CD14-positive monocyte (primary cell): ENCODE measurements around the gene LHX4. TPM values are rescaled to one million over a fixed set of nuclear protein-coding genes. Genes with fewer than 3 reads are reported as not detected.

ENCODE experiments used
- DNase-seq, 3 donors: peaks; one replicate each; pipeline ENCODE4 v3.0.0-alpha.2; 2011 to 2022
- H2AFZ ChIP-seq: 2 replicates; pipeline ENCODE4 v1.6.0; 2012; ENCODE audit warnings: mild to moderate bottlenecking, low read depth, low read length, inconsistent platforms; ENCODE audit not compliant: insufficient read depth, poor library complexity, severe bottlenecking
- H3K27ac ChIP-seq, 2 donors: 1 replicate in 1 of 2; 2 replicates in 1 of 2; pipeline ENCODE4 v1.5.1; 2012 to 2013; ENCODE audit warnings: low read length in 2 of 2, control low read depth in 1 of 2, inconsistent platforms in 1 of 2, low read depth in 1 of 2, mild to moderate bottlenecking in 1 of 2
- H3K27me3 ChIP-seq, 2 donors: one replicate each; pipeline versions ENCODE4 v1.6.0 to v1.6.1; 2011 to 2013; ENCODE audit warnings: low read length in 2 of 2; ENCODE audit not compliant: control insufficient read depth in 2 of 2, insufficient read depth in 2 of 2
- H3K36me3 ChIP-seq, 2 donors: replicated peaks in 1 of 2; 1 replicate in 1 of 2; 2 replicates in 1 of 2; pipeline versions ENCODE4 v1.5.1 to v1.6.1; 2012 to 2013; ENCODE audit warnings: low read length in 2 of 2, control low read depth in 1 of 2, inconsistent platforms in 1 of 2, mild to moderate bottlenecking in 1 of 2; ENCODE audit not compliant: insufficient read depth in 2 of 2, control insufficient read depth in 1 of 2
- H3K4me1 ChIP-seq, 2 donors: 1 replicate in 1 of 2; 2 replicates in 1 of 2; pipeline versions ENCODE4 v1.5.1 to v1.6.1; 2012 to 2013; ENCODE audit warnings: low read length in 2 of 2, control low read depth in 1 of 2, inconsistent platforms in 1 of 2, mild to moderate bottlenecking in 1 of 2, moderate library complexity in 1 of 2; ENCODE audit not compliant: insufficient read depth in 2 of 2, control insufficient read depth in 1 of 2
- H3K4me2 ChIP-seq: replicated peaks from 2 replicates; pipeline ENCODE3; 2012; ENCODE audit warnings: low read length, moderate library complexity, mild to moderate bottlenecking; ENCODE audit not compliant: poor library complexity, severe bottlenecking; ENCODE audit errors: extremely low read depth
- H3K4me3 ChIP-seq, 3 experiments: fragments of 200-600 bp in 1 of 3; sonication (generic) in 1 of 3; replicated peaks in 1 of 3; 1 replicate in 2 of 3; 2 replicates in 1 of 3; pipeline ENCODE4 v1.5.1; 2011 to 2013; ENCODE audit warnings: low read length in 3 of 3, mild to moderate bottlenecking in 3 of 3, control low read depth in 2 of 3, low read depth in 2 of 3, inconsistent platforms in 1 of 3, moderate library complexity in 1 of 3
- H3K79me2 ChIP-seq: 2 replicates; pipeline ENCODE4 v1.6.0; 2012; ENCODE audit warnings: mild to moderate bottlenecking, control low read depth, inconsistent platforms, low read length, moderate library complexity; ENCODE audit not compliant: insufficient read depth
- H3K9ac ChIP-seq: 2 replicates; pipeline ENCODE4 v1.6.0; 2017; ENCODE audit warnings: low read length, mild to moderate bottlenecking; ENCODE audit not compliant: insufficient read depth, poor library complexity, severe bottlenecking
- H3K9me3 ChIP-seq, 2 donors: replicated peaks in 1 of 2; 1 replicate in 1 of 2; 2 replicates in 1 of 2; pipeline versions ENCODE4 v1.5.1 to v1.6.1; 2012 to 2013; ENCODE audit warnings: low read length in 2 of 2, control low read depth in 1 of 2; ENCODE audit not compliant: control insufficient read depth in 1 of 2, insufficient read depth in 1 of 2
- H4K20me1 ChIP-seq: 2 replicates; pipeline ENCODE4 v1.6.0; 2012; ENCODE audit warnings: mild to moderate bottlenecking, low read length, control low read depth, moderate library complexity; ENCODE audit not compliant: insufficient read depth
- H3K27ac Mint-ChIP-seq, 7 donors: one replicate each; pipeline ENCODE4 v1.8.0; 2020; ENCODE audit warnings: mild to moderate bottlenecking in 7 of 7, mixed read lengths in 7 of 7, moderate library complexity in 6 of 7, inconsistent platforms in 2 of 7
- H3K27me3 Mint-ChIP-seq, 3 donors: one replicate each; pipeline ENCODE4 v1.8.0; 2021 to 2022; ENCODE audit warnings: low read depth in 3 of 3, mild to moderate bottlenecking in 3 of 3, mixed read lengths in 3 of 3, moderate library complexity in 3 of 3, inconsistent platforms in 1 of 3
- H3K36me3 Mint-ChIP-seq, 2 donors: one replicate each; pipeline ENCODE4 v1.8.0; 2020; ENCODE audit warnings: mixed read lengths in 2 of 2, inconsistent platforms in 1 of 2, mild to moderate bottlenecking in 1 of 2
- H3K4me1 Mint-ChIP-seq: one replicate; pipeline ENCODE4 v1.8.0; 2020; ENCODE audit warnings: mild to moderate bottlenecking, mixed read lengths
- H3K4me3 Mint-ChIP-seq, 2 donors: one replicate each; pipeline ENCODE4 v1.8.0; 2020; ENCODE audit warnings: mild to moderate bottlenecking in 2 of 2, mixed read lengths in 2 of 2, moderate library complexity in 1 of 2
- H3K9me3 Mint-ChIP-seq, 7 donors: one replicate each; pipeline ENCODE4 v1.8.0; 2020 to 2022; ENCODE audit warnings: mixed read lengths in 7 of 7, mild to moderate bottlenecking in 6 of 7, moderate library complexity in 6 of 7, inconsistent platforms in 2 of 7
- CTCF ChIP-seq: fragments of 200-600 bp; IDR thresholded peaks from one replicate; pipeline ENCODE4 v1.8.0; 2022; ENCODE audit warnings: antibody characterized with exemption, mild to moderate bottlenecking
- WGBS: methylation state at CpG from one replicate; pipeline ENCODE4 v1.1.5; 2013; ENCODE audit warnings: missing lambda C conversion rate; ENCODE audit not compliant: insufficient coverage; 5-methylcytosine and 5-hydroxymethylcytosine counted together
- intact Hi-C, 2 donors: fragments of 100-400 bp; cut with micrococcal nuclease; formaldehyde crosslinking; loops; one replicate each; pipeline versions ENCODE4 v1.15.0 to v1.15.1; 2023
- polyA plus RNA-seq, 3 donors: library from polyadenylated mRNA; depleted of rRNA in 1 of 3; unstranded in 2 of 3; stranded (reverse) in 1 of 3; fragments of 300-500 nt in 2 of 3; fragments of >200 nt in 1 of 3; fragmentation: Illumina TruSeq in 2 of 3; gene quantifications; 1 replicate in 2 of 3; 2 replicates in 1 of 3; pipeline ENCODE4 v1.2.3, GENCODE V29; 2012 to 2021

Gene LHX4
- polyA plus RNA-seq, 3 donors: not detected

GRCh38 chr1:180198611-180199010 lies 31.5 kb upstream of the LHX4 start:
- Mint-ChIP-seq H3K4me1 (no peaks in the 10 kb centered on the region), H3K36me3 (peaks cover 41 to 70% of the 10 kb centered on the region in 2 donors), H3K27me3 (peaks cover 0 to 2% (median 0%) of the 10 kb centered on the region in 3 donors), H3K9me3 (peaks cover 0 to 1% (median 0%) of the 10 kb centered on the region in 7 donors), H3K27ac (no peak overlapping the region), H3K4me3 (no peak overlapping the region)
- TF ChIP-seq CTCF: no peak
- DNase-seq: no peak
- Histone ChIP-seq H3K4me2 (no peak overlapping the region), H3K79me2 (no peaks in the 10 kb centered on the region), H3K4me3 (no peak overlapping the region), H3K27ac (no peak overlapping the region), H3K27me3 (no peaks in the 10 kb centered on the region), H2AFZ (no peak overlapping the region), H4K20me1 (no peaks in the 10 kb centered on the region), H3K4me1 (no peaks in the 10 kb centered on the region), H3K9ac (no peak overlapping the region), H3K36me3 (peaks cover 51 to 71% of the 10 kb centered on the region in 2 donors), H3K9me3 (no peaks in the 10 kb centered on the region)
- 98% methylated on average over 5 of the region's 5 CpGs for WGBS
- intact Hi-C loops: no loop called here

- Histone ChIP-seq H3K79me2 (no peaks in the 10 kb centered on the region), H3K4me3 (no peak overlapping the region), H3K27ac (no peak overlapping the region), H4K20me1 (no peaks in the 10 kb centered on the region), H3K27me3 (no peaks in the 10 kb centered on the region), H3K36me3 (peaks cover 47 to 67% of the 10 kb centered on the region in 2 donors), H3K9ac (no peak overlapping the region), H3K4me1 (no peaks in the 10 kb centered on the region), H3K4me2 (no peak overlapping the region), H2AFZ (no peak overlapping the region), H3K9me3 (no peaks in the 10 kb centered on the region)
- H3K4me3 Mint-ChIP-seq: no peak overlapping the region
- peaks cover 0 to 1% (median 0%) of the 10 kb centered on the region in 7 donors for H3K9me3 Mint-ChIP-seq
- 96% methylated on average over 12 of the region's 12 CpGs for WGBS
- H3K27ac Mint-ChIP-seq: no peak overlapping the region
- no peak for TF ChIP-seq CTCF
- intact Hi-C loops: no loop called here
- DNase-seq: no peak
- peaks cover 37 to 66% of the 10 kb centered on the region in 2 donors for H3K36me3 Mint-ChIP-seq
- peaks cover 0 to under 1% (median 0%) of the 10 kb centered on the region in 3 donors for H3K27me3 Mint-ChIP-seq
- no peaks in the 10 kb centered on the region for H3K4me1 Mint-ChIP-seq
These were observed 31.0 kb upstream of the LHX4 start for GRCh38 chr1:180199018-180199417.
